HG03066 (cell line): Measurements from ENCODE around the gene STK24.
"Not testable (repeated sequence)": the region's sequence is repeated elsewhere in the genome, so short reads cannot be mapped to it uniquely, and the experiment has no call there.

Source experiments
- ATAC-seq: cut with Tn5 transposase; IDR thresholded peaks from one replicate; pipeline ENCODE4 v1.9.1; 2021; ENCODE audit warnings: low read depth; ENCODE audit not compliant: unreplicated experiment

STK24 gene

GRCh38 chr13:98576963-98577835 is at the start of gene STK24:
Gene STK24 (minus strand): TSS chr13:98577107. CDS start chr13:98576786, 321 bp downstream.
- peak; percentile 55 for ATAC-seq

- no peak for ATAC-seq
Measured at GRCh38 chr13:98626298-98626935, 49.5 kb upstream of the STK24 start.

GRCh38 chr13:98624589-98624988 is 47.7 kb upstream of the STK24 start:
- ATAC-seq, result not testable (repeated sequence)

- ATAC-seq, result no peak
Measured at GRCh38 chr13:98622931-98623331, 46.0 kb upstream of the STK24 start.

GRCh38 chr13:98619556-98619955 is 42.6 kb upstream of the STK24 start:
- ATAC-seq, result no peak

GRCh38 chr13:98615595-98615994 is 38.7 kb upstream of the STK24 start:
- ATAC-seq, result not testable (repeated sequence)

- ATAC-seq, result no peak
Measured at GRCh38 chr13:98613591-98613990, 36.7 kb upstream of the STK24 start.

GRCh38 chr13:98609756-98610155 is 32.8 kb upstream of the STK24 start:
- no peak for ATAC-seq

- no peak for ATAC-seq
Measured at GRCh38 chr13:98606296-98606695, 29.4 kb upstream of the STK24 start.

GRCh38 chr13:98599502-98600328 is 22.8 kb upstream of the STK24 start:
- ATAC-seq, result no peak

- ATAC-seq, result no peak
Measured at GRCh38 chr13:98598043-98598442, 21.1 kb upstream of the STK24 start.

- no peak for ATAC-seq
Measured at GRCh38 chr13:98595134-98595533, 18.2 kb upstream of the STK24 start.

- ATAC-seq, result no peak
Measured at GRCh38 chr13:98592362-98592732, 15.4 kb upstream of the STK24 start.

GRCh38 chr13:98591721-98592361 is 14.9 kb upstream of the STK24 start:
- ATAC-seq, result no peak

GRCh38 chr13:98590471-98590870 is 13.6 kb upstream of the STK24 start:
- not testable (repeated sequence) for ATAC-seq

GRCh38 chr13:98589516-98589915 is 12.6 kb upstream of the STK24 start:
- ATAC-seq, result not testable (repeated sequence)

GRCh38 chr13:98586400-98587345 is 9.8 kb upstream of the STK24 start:
- ATAC-seq, result no peak

- no peak for ATAC-seq
Measured at GRCh38 chr13:98585946-98586345, 9.0 kb upstream of the STK24 start.

- ATAC-seq, result no peak
Measured at GRCh38 chr13:98585398-98585754, 8.5 kb upstream of the STK24 start.
